Mesenchymal stem cell (in vitro differentiated cells and primary cell): Measurements from ENCODE around the gene SYDE2.

Source experiments
- DNase-seq: peaks from one replicate; pipeline ENCODE4 v3.0.0-alpha.2; 2013
- H2AFZ ChIP-seq: one replicate; pipeline ENCODE4 v1.6.1; 2013; ENCODE audit warnings: low read depth, mild to moderate bottlenecking, control low read depth, inconsistent platforms, low read length, moderate library complexity
- H2AK5ac ChIP-seq: 2 replicates; pipeline ENCODE4 v1.6.1; 2013; ENCODE audit warnings: low read length, moderate library complexity, mild to moderate bottlenecking, inconsistent platforms; ENCODE audit not compliant: severe bottlenecking
- H2BK120ac ChIP-seq: one replicate; pipeline ENCODE4 v1.6.1; 2013; ENCODE audit warnings: low read depth, mild to moderate bottlenecking, inconsistent platforms, low read length, moderate library complexity
- H2BK12ac ChIP-seq, 2 experiments: one replicate each; pipeline ENCODE4 v1.6.1; 2013; ENCODE audit warnings: inconsistent platforms in 2 of 2, low read length in 2 of 2, mild to moderate bottlenecking in 2 of 2, moderate library complexity in 2 of 2, control low read depth in 1 of 2
- H2BK15ac ChIP-seq: one replicate; pipeline ENCODE4 v1.6.1; 2013; ENCODE audit warnings: mild to moderate bottlenecking, low read depth, inconsistent platforms; ENCODE audit not compliant: poor library complexity, severe bottlenecking
- H2BK5ac ChIP-seq: 2 replicates; pipeline ENCODE4 v1.6.1; 2013; ENCODE audit warnings: low read depth, mild to moderate bottlenecking, low read length, control low read depth, inconsistent platforms; ENCODE audit not compliant: poor library complexity, severe bottlenecking
- H3K14ac ChIP-seq, 2 experiments: one replicate each; pipeline ENCODE4 v1.6.1; 2013; ENCODE audit warnings: inconsistent platforms in 2 of 2, low read length in 2 of 2, control low read depth in 1 of 2, mild to moderate bottlenecking in 1 of 2, moderate library complexity in 1 of 2
- H3K18ac ChIP-seq, 2 experiments: one replicate each; pipeline ENCODE4 v1.6.1; 2013; ENCODE audit warnings: inconsistent platforms in 2 of 2, low read length in 2 of 2, control low read depth in 1 of 2, low read depth in 1 of 2, mild to moderate bottlenecking in 1 of 2
- H3K23ac ChIP-seq, 2 experiments: one replicate each; pipeline ENCODE4 v1.6.1; 2013; ENCODE audit warnings: inconsistent platforms in 2 of 2, low read length in 2 of 2, mild to moderate bottlenecking in 2 of 2, moderate library complexity in 2 of 2, control low read depth in 1 of 2
- H3K27ac ChIP-seq: 2 replicates; pipeline ENCODE4 v1.5.1; 2013; ENCODE audit warnings: mild to moderate bottlenecking, moderate library complexity, low read length, control low read depth, inconsistent platforms; ENCODE audit not compliant: poor library complexity, severe bottlenecking
- H3K27me3 ChIP-seq, 2 experiments: 2 replicates each; pipeline versions ENCODE4 v1.6.1 to v1.7.0; 2013; ENCODE audit warnings: low read length in 2 of 2, mild to moderate bottlenecking in 2 of 2, moderate library complexity in 2 of 2, control low read depth in 1 of 2, inconsistent platforms in 1 of 2; ENCODE audit not compliant: control insufficient read depth in 1 of 2, insufficient read depth in 1 of 2
- H3K36me3 ChIP-seq, 2 experiments: 2 replicates each; pipeline versions ENCODE4 v1.6.1 to v1.7.0; 2013; ENCODE audit warnings: low read length in 2 of 2, control low read depth in 1 of 2, inconsistent platforms in 1 of 2, low read depth in 1 of 2, mild to moderate bottlenecking in 1 of 2; ENCODE audit not compliant: insufficient read depth in 2 of 2, control insufficient read depth in 1 of 2
- H3K4ac ChIP-seq, 2 experiments: one replicate each; pipeline ENCODE4 v1.6.1; 2013; ENCODE audit warnings: inconsistent platforms in 2 of 2, low read length in 2 of 2, mild to moderate bottlenecking in 2 of 2, moderate library complexity in 2 of 2, control low read depth in 1 of 2, low read depth in 1 of 2
- H3K4me1 ChIP-seq: 2 replicates; pipeline ENCODE4 v1.6.1; 2013; ENCODE audit warnings: low read depth, low read length, control low read depth; ENCODE audit not compliant: control insufficient read depth, insufficient read depth
- H3K4me2 ChIP-seq: 2 replicates; pipeline ENCODE4 v1.6.1; 2013; ENCODE audit warnings: low read length, mild to moderate bottlenecking, inconsistent platforms; ENCODE audit not compliant: poor library complexity, severe bottlenecking
- H3K4me3 ChIP-seq, 2 experiments: 2 replicates each; pipeline versions ENCODE4 v1.5.1 to v1.7.0; 2013; ENCODE audit warnings: low read length in 2 of 2, mild to moderate bottlenecking in 2 of 2, control low read depth in 1 of 2, low read depth in 1 of 2; ENCODE audit not compliant: insufficient read depth in 1 of 2
- H3K79me1 ChIP-seq: replicated peaks from 2 replicates; pipeline ENCODE4 v1.6.1; 2013; ENCODE audit warnings: mild to moderate bottlenecking, control low read depth, low read length, inconsistent platforms; ENCODE audit not compliant: poor library complexity, severe bottlenecking
- H3K9ac ChIP-seq: 2 replicates; pipeline ENCODE4 v1.7.0; 2013; ENCODE audit warnings: mild to moderate bottlenecking, low read length, moderate library complexity
- H3K9me3 ChIP-seq: 2 replicates; pipeline ENCODE4 v1.7.0; 2013; ENCODE audit warnings: mild to moderate bottlenecking, low read length; ENCODE audit not compliant: control insufficient read depth
- H4K8ac ChIP-seq: one replicate; pipeline ENCODE4 v1.6.1; 2013; ENCODE audit warnings: inconsistent platforms, mild to moderate bottlenecking, low read length, moderate library complexity
- H4K91ac ChIP-seq: one replicate; pipeline ENCODE4 v1.6.1; 2013; ENCODE audit warnings: mild to moderate bottlenecking, low read length, inconsistent platforms
- WGBS: methylation state at CpG from one replicate; pipeline ENCODE4 v1.1.7; 2013; ENCODE audit warnings: mixed read lengths; 5-methylcytosine and 5-hydroxymethylcytosine counted together

The SYDE2 gene

GRCh38 chr1:85202092-85202863 lies 1.5 kb upstream of the SYDE2 start:
- Histone ChIP-seq H3K27ac (peak overlapping the region; percentile 17), H2BK15ac (no peak overlapping the region), H3K9me3 (no peaks in the 10 kb centered on the region), H3K14ac (peak overlapping the region in 1 of 2 experiments; percentile 63), H2BK120ac (peak overlapping the region; percentile 93), H3K4me1 (peaks cover 11% of the 10 kb centered on the region), H3K79me1 (no peaks in the 10 kb centered on the region), H2BK12ac (peak overlapping the region; percentile 76 to 95), H4K8ac (no peak overlapping the region), H3K27me3 (peaks cover 0 to 3% of the 10 kb centered on the region in 2 experiments), H3K4ac (peak overlapping the region in 1 of 2 experiments; percentile 86), H4K91ac (peak overlapping the region; percentile 93), H3K23ac (peak overlapping the region in 1 of 2 experiments; percentile 97), H2AK5ac (no peak overlapping the region), H3K4me2 (peak overlapping the region; percentile 99), H2BK5ac (peak overlapping the region; percentile 46), H3K36me3 (no peaks in the 10 kb centered on the region), H3K4me3 (peak overlapping the region; percentile 68 to 87), H3K18ac (peak overlapping the region; percentile 94 to 95), H2AFZ (peak overlapping the region; percentile 93), H3K9ac (peak overlapping the region; percentile 80)
- no peak for DNase-seq
- 9% methylated on average over 12 of the region's 14 CpGs for WGBS

- Histone ChIP-seq H3K9ac (peak overlapping the region; percentile 80), H3K18ac (peak overlapping the region; percentile 95), H3K36me3 (no peaks in the 10 kb centered on the region), H3K27me3 (peaks cover 0 to 1% of the 10 kb centered on the region in 2 experiments), H3K14ac (peak overlapping the region in 1 of 2 experiments; percentile 63), H3K27ac (peak overlapping the region; percentile 17), H3K23ac (peak overlapping the region; percentile 29 to 97), H3K79me1 (no peaks in the 10 kb centered on the region), H4K91ac (peak overlapping the region; percentile 93), H3K4ac (peak overlapping the region; percentile 85 to 95), H3K4me3 (peak overlapping the region; percentile 84 to 87), H2BK5ac (peak overlapping the region; percentile 98), H2AK5ac (no peak overlapping the region), H3K4me2 (peak overlapping the region; percentile 99), H3K9me3 (no peaks in the 10 kb centered on the region), H2AFZ (peak overlapping the region; percentile 93), H4K8ac (peak overlapping the region; percentile 93), H2BK120ac (peak overlapping the region; percentile 93), H3K4me1 (peaks cover 11% of the 10 kb centered on the region), H2BK12ac (peak overlapping the region; percentile 76 to 95), H2BK15ac (peak overlapping the region; percentile 99)
- DNase-seq = peak; percentile 72
- WGBS = under 1% methylated on average over 71 of the region's 81 CpGs
Observed at GRCh38 chr1:85201340-85202091, 700 bp upstream of the SYDE2 start.

- Histone ChIP-seq H4K8ac (no peak overlapping the region), H3K27me3 (no peaks in the 10 kb centered on the region), H3K9ac (peak overlapping the region; percentile 80), H3K79me1 (no peaks in the 10 kb centered on the region), H2BK12ac (peak overlapping the region in 1 of 2 experiments; percentile 37), H2BK15ac (no peak overlapping the region), H3K4me1 (peaks cover 11% of the 10 kb centered on the region), H3K36me3 (no peaks in the 10 kb centered on the region), H3K4me2 (peak overlapping the region; percentile 99), H3K4me3 (peak overlapping the region; percentile 84 to 87), H3K9me3 (no peaks in the 10 kb centered on the region), H3K27ac (no peak overlapping the region), H2BK120ac (no peak overlapping the region), H3K18ac (peak overlapping the region; percentile 39 to 55), H2AK5ac (no peak overlapping the region), H3K14ac (no peak overlapping the region), H3K4ac (no peak overlapping the region), H2BK5ac (no peak overlapping the region), H3K23ac (no peak overlapping the region), H2AFZ (peak overlapping the region; percentile 48), H4K91ac (no peak overlapping the region)
- 2% methylated on average over 23 of the region's 26 CpGs for WGBS
- no peak for DNase-seq
Observed at GRCh38 chr1:85199667-85200462, 951 bp downstream of the SYDE2 start.
